Activated T-cell treated with anti-CD3 and anti-CD28 coated beads, Interleukin-2, amount 50 U/mL, for 4 hours (primary cell): ENCODE measurements around the gene TRIM41. TPM values are rescaled to one million over a fixed set of nuclear protein-coding genes. Genes with fewer than 3 reads are reported as not detected.

Experiments
- ATAC-seq, 2 donors: fragments of 200-7000 bp; cut with Tn5 transposase; one replicate each; pipeline ENCODE4 v1.10.0; 2021
- DNase-seq: peaks from one replicate; pipeline ENCODE4 v3.0.0-alpha.2; 2020
- H3K27me3 Mint-ChIP-seq: one replicate; pipeline ENCODE4 v1.8.0; 2021; ENCODE audit warnings: low read depth, mixed read lengths
- H3K36me3 Mint-ChIP-seq: one replicate; pipeline ENCODE4 v1.8.0; 2022; ENCODE audit warnings: mixed read lengths; ENCODE audit not compliant: insufficient read depth
- H3K4me1 Mint-ChIP-seq: one replicate; pipeline ENCODE4 v1.8.0; 2021; ENCODE audit warnings: low read depth, mixed read lengths
- H3K4me3 Mint-ChIP-seq: one replicate; pipeline ENCODE4 v1.8.0; 2021; ENCODE audit warnings: mild to moderate bottlenecking, moderate library complexity, mixed read lengths
- H3K9me3 Mint-ChIP-seq: one replicate; pipeline ENCODE4 v1.8.0; 2021; ENCODE audit warnings: mixed read lengths
- total RNA-seq, 3 donors: library from RNA; stranded (reverse); gene quantifications; one replicate each; pipeline ENCODE4 v1.2.1, GENCODE V29; 2021

TRIM41 gene
- total RNA-seq, 3 donors from 2014 or later: 37.6 to 39.5 (median 38.3) TPM

GRCh38 chr5:181236954-181237641, 14.0 kb downstream of the TRIM41 start:
- Mint-ChIP-seq H3K4me3 (no peak overlapping the region), H3K36me3 (peaks cover 56% of the 10 kb centered on the region)
- no peak for ATAC-seq

DNA sequence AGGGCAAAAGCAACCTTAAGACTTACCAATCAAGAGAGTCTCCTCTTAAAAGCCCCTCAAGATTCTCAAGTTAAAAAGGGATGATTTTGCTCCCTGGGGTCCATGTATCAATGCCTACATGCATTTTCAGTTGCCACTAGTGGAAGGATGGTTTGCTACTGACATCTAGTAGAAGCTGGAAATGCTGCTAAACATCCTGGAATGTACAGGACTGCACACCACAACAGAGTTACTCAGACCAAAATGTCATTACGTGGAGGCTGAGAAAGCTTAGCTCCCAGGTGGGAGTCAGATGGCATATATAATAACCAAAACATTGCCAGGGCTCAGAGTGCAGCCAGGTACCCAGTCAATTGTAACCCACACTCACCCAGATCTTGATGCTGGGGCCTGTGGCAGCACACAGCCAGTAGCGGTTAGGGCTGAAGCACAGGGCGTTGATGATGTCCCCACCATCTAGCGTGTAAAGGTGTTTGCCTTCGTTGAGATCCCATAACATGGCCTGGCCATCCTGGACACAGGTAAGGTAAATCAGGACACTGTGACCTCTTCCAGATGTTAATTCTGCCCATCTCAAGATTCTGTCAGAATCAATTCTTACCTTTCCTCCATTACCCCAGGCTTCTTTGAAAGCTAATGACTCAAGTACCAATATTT, 14.8 kb downstream of the TRIM41 start:
- ATAC-seq (no peak), DNase-seq (no peak)
- peaks cover 61% of the 10 kb centered on the region for H3K36me3 Mint-ChIP-seq
- no peaks in the 10 kb centered on the region for H3K9me3 Mint-ChIP-seq
- H3K4me3 Mint-ChIP-seq: peak overlapping the region; percentile 32
- H3K27me3 Mint-ChIP-seq: no peaks in the 10 kb centered on the region
- H3K4me1 Mint-ChIP-seq: peaks cover 32% of the 10 kb centered on the region

More at GRCh38 chr5:181236954-181237641, 14.0 kb downstream of the TRIM41 start:
- no peak for DNase-seq
- peaks cover 31% of the 10 kb centered on the region for H3K4me1 Mint-ChIP-seq
- no peaks in the 10 kb centered on the region for H3K9me3 Mint-ChIP-seq
- H3K27me3 Mint-ChIP-seq: no peaks in the 10 kb centered on the region

- H3K36me3 Mint-ChIP-seq: peaks cover 69% of the 10 kb centered on the region
- peaks cover 32% of the 10 kb centered on the region for H3K4me1 Mint-ChIP-seq
- H3K4me3 Mint-ChIP-seq: peak overlapping the region; percentile 58
- ATAC-seq (no peak), DNase-seq (no peak)
- no peaks in the 10 kb centered on the region for H3K27me3 Mint-ChIP-seq
- H3K9me3 Mint-ChIP-seq: no peaks in the 10 kb centered on the region
Measured at GRCh38 chr5:181239062-181239663, 16.1 kb downstream of the TRIM41 start.

GRCh38 chr5:181241393-181241975, 18.4 kb downstream of the TRIM41 start:
- ATAC-seq: peak; percentile 49 to 51
- peaks cover 57% of the 10 kb centered on the region for H3K36me3 Mint-ChIP-seq

DNA sequence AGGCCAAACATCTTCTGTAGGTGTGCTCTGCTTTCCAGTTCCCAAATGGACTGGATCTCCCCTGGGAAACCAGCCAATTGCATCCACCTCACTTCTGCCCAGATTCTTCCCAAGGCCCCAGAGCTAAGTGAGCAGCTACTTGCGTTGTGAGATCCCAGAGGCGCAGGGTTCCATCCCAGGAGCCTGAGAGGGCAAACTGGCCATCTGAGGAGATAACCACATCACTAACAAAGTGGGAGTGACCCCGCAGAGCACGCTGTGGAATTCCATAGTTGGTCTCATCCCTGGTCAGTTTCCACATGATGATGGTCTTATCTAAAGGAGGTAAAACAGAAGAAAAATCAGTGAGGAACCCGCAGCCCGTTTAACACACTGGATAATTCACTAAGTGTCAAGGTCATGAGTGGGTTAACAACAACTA, 19.0 kb downstream of the TRIM41 start:
- Mint-ChIP-seq H3K27me3 (no peaks in the 10 kb centered on the region), H3K36me3 (peaks cover 51% of the 10 kb centered on the region), H3K4me3 (peak overlapping the region; percentile 99), H3K4me1 (peaks cover 51% of the 10 kb centered on the region), H3K9me3 (no peaks in the 10 kb centered on the region)
- no peak for ATAC-seq
- DNase-seq: no peak

More at GRCh38 chr5:181241393-181241975, 18.4 kb downstream of the TRIM41 start:
- Mint-ChIP-seq H3K4me3 (peak overlapping the region; percentile 99), H3K4me1 (peaks cover 50% of the 10 kb centered on the region), H3K27me3 (no peaks in the 10 kb centered on the region), H3K9me3 (no peaks in the 10 kb centered on the region)
- no peak for DNase-seq

DNA sequence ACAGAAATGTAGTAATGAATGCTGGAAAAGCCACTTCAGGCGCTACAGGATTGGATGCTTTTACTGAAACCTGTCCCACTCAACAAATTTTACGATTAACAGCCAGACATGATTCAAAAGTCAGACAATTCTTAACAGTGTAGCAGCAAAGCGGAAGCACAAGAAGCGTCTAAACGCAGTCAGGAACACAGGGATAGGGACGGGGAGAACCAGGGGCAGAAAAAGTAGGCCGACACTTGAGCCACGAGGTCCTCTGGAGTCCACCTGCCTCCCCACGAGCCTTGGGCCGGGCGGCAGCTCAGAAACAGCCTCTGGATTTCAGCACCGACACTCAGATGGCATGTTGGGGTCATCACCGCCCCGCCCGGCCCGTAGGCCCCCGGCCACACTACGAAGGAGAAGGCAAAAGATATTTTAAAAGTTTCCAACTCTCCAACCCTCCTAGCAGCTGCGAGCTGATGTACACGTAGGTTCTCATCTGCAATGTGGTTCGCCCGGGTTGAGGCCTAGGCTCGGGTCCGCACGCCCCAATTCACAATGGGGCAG, 20.0 kb downstream of the TRIM41 start:
- H3K4me1 Mint-ChIP-seq: peaks cover 56% of the 10 kb centered on the region
- ATAC-seq (peak in 1 of 2 donors; percentile 6), DNase-seq (no peak)
- H3K27me3 Mint-ChIP-seq: no peaks in the 10 kb centered on the region
- H3K36me3 Mint-ChIP-seq: peaks cover 43% of the 10 kb centered on the region
- H3K4me3 Mint-ChIP-seq: peak overlapping the region; percentile 99
- no peaks in the 10 kb centered on the region for H3K9me3 Mint-ChIP-seq

GRCh38 chr5:181243564-181244343, 20.7 kb downstream of the TRIM41 start, which contains the start of gene RACK1:
RACK1 (minus strand) TSS chr5:181243906; CDS start chr5:181243800, 106 bp downstream.
- peak; percentile 86 for DNase-seq
- Mint-ChIP-seq H3K9me3 (no peaks in the 10 kb centered on the region), H3K4me1 (peaks cover 58% of the 10 kb centered on the region), H3K36me3 (peaks cover 38% of the 10 kb centered on the region), H3K27me3 (no peaks in the 10 kb centered on the region), H3K4me3 (peak within 1 kb of the TSS; percentile 99)
- peak; percentile 69 to 75 for ATAC-seq

- Mint-ChIP-seq H3K36me3 (peaks cover 30% of the 10 kb centered on the region), H3K4me1 (peaks cover 67% of the 10 kb centered on the region), H3K9me3 (no peaks in the 10 kb centered on the region), H3K27me3 (no peaks in the 10 kb centered on the region), H3K4me3 (peak overlapping the region; percentile 99)
- DNase-seq (no peak), ATAC-seq (peak; percentile 0)
Measured at GRCh38 chr5:181245427-181246275, 22.6 kb downstream of the TRIM41 start.

- Mint-ChIP-seq H3K9me3 (no peaks in the 10 kb centered on the region), H3K36me3 (peaks cover 26% of the 10 kb centered on the region), H3K4me1 (peaks cover 64% of the 10 kb centered on the region), H3K27me3 (no peaks in the 10 kb centered on the region), H3K4me3 (peak overlapping the region; percentile 99)
- DNase-seq (peak; percentile 65), ATAC-seq (peak; percentile 35 to 39)
Measured at GRCh38 chr5:181246276-181247049, 23.4 kb downstream of the TRIM41 start.

GRCh38 chr5:181248277-181248676, 25.2 kb downstream of the TRIM41 start:
- no peak for ATAC-seq
- Mint-ChIP-seq H3K27me3 (no peaks in the 10 kb centered on the region), H3K36me3 (peaks cover 9% of the 10 kb centered on the region), H3K4me1 (peaks cover 60% of the 10 kb centered on the region), H3K4me3 (peak overlapping the region; percentile 99), H3K9me3 (no peaks in the 10 kb centered on the region)
- DNase-seq: no peak

- no peaks in the 10 kb centered on the region for H3K27me3 Mint-ChIP-seq
- H3K9me3 Mint-ChIP-seq: no peaks in the 10 kb centered on the region
- H3K4me1 Mint-ChIP-seq: peaks cover 64% of the 10 kb centered on the region
- H3K36me3 Mint-ChIP-seq: peaks cover 30% of the 10 kb centered on the region
- H3K4me3 Mint-ChIP-seq: no peak overlapping the region
- ATAC-seq (no peak), DNase-seq (no peak)
Measured at GRCh38 chr5:181255276-181255675, 32.2 kb downstream of the TRIM41 start.

- ATAC-seq: no peak
- Mint-ChIP-seq H3K27me3 (no peaks in the 10 kb centered on the region), H3K4me3 (no peak overlapping the region), H3K36me3 (peaks cover 28% of the 10 kb centered on the region), H3K9me3 (no peaks in the 10 kb centered on the region), H3K4me1 (peaks cover 62% of the 10 kb centered on the region)
- no peak for DNase-seq
Measured at GRCh38 chr5:181255836-181256578, 32.9 kb downstream of the TRIM41 start.
